ENCODE measurements around the gene PTPN12. TPM values are rescaled to one million over a fixed set of nuclear protein-coding genes. Genes with fewer than 3 reads are reported as not detected.

PTPN12 gene
- total RNA-seq, 4 donors from 2014 or later: 46.8 to 103 (median 70.6) TPM

DNA sequence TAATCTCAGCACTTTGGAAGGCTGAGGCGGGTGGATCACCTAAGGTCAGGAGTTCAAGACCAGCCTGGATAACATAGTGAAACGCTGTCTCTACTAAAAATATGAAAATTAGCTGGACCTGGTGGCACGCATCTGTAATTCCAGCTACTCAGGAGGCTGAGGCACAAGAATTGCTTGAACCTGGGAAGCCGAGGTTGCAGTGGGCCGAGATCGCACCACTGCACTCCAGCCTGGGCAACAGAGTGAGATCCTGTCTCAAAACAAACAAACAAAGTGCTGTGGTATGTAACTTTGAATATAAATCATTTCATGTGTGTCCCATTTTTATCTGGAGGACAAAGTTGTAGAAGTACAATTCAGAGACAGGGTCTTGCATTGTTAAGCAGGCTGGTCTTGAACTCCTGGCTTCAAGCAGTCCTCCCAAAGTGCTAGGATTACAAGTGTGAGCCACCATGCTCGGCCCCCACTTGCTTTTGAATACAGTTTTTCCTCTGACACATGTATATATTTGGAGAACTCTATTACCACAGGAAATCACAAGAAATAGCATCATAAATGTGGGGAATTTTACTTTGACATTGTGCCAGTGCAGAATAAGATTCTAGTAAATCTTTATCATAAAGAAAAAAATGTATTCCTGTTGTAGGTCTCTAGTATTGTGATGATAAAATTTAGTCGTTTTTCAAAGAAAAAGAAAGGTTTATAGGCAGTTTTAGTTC, 32.6 kb downstream of the PTPN12 start:
- Histone ChIP-seq H3K27ac (peak overlapping the region in 1 of 4 donors; percentile 3), H3K36me3 (peaks cover 0 to 10% (median 2%) of the 10 kb centered on the region in 4 donors), H3K27me3 (no peaks in the 10 kb centered on the region), H3K9me3 (no peaks in the 10 kb centered on the region), H3K4me3 (no peak overlapping the region), H3K4me1 (peaks cover 0 to 24% (median 2%) of the 10 kb centered on the region in 4 donors)
- no peak for TF ChIP-seq POLR2A (IDR thresholded peaks at IDR 0.05)
- in situ Hi-C loops (cut with MboI; ENCODE audit: low pct_ligation_motif_present in 1 of 4, low pct_unique_long_range_greater_than_20kb in 1 of 4, low sequenced_read_pairs in 3 of 4): no loop called here
- WGBS, 2 donors (ENCODE audit: low coverage in 1 of 2): 49 to 85% methylated on average over 2 to 8 of the region's 8 CpGs
- no peak for DNase-seq
- intact Hi-C loops (cut with DNase I; ENCODE audit: low total_unique reads): no loop called here

GRCh38 chr7:77570330-77571011, 33.4 kb downstream of the PTPN12 start:
- Histone ChIP-seq H3K36me3 (peaks cover 0 to 10% (median 2%) of the 10 kb centered on the region in 4 donors), H3K4me3 (no peak overlapping the region), H3K27me3 (no peaks in the 10 kb centered on the region), H3K27ac (peak overlapping the region in 1 of 4 donors; percentile 18), H3K9me3 (no peaks in the 10 kb centered on the region), H3K4me1 (peaks cover 0 to 24% (median 2%) of the 10 kb centered on the region in 4 donors)
- in situ Hi-C loops (cut with MboI; ENCODE audit: low pct_ligation_motif_present in 1 of 4, low pct_unique_long_range_greater_than_20kb in 1 of 4, low sequenced_read_pairs in 3 of 4): no loop called here
- intact Hi-C loops (cut with DNase I; ENCODE audit: low total_unique reads): no loop called here
- TF ChIP-seq POLR2AphosphoS5 (IDR thresholded peaks at IDR 0.05): no peak
- TF ChIP-seq EP300 (IDR thresholded peaks at IDR 0.05; ENCODE audit: low read depth): no peak
- TF ChIP-seq, protein P1, sequence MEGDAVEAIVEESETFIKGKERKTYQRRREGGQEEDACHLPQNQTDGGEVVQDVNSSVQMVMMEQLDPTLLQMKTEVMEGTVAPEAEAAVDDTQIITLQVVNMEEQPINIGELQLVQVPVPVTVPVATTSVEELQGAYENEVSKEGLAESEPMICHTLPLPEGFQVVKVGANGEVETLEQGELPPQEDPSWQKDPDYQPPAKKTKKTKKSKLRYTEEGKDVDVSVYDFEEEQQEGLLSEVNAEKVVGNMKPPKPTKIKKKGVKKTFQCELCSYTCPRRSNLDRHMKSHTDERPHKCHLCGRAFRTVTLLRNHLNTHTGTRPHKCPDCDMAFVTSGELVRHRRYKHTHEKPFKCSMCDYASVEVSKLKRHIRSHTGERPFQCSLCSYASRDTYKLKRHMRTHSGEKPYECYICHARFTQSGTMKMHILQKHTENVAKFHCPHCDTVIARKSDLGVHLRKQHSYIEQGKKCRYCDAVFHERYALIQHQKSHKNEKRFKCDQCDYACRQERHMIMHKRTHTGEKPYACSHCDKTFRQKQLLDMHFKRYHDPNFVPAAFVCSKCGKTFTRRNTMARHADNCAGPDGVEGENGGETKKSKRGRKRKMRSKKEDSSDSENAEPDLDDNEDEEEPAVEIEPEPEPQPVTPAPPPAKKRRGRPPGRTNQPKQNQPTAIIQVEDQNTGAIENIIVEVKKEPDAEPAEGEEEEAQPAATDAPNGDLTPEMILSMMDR (IDR thresholded peaks at IDR 0.05): no peak
- TF ChIP-seq POLR2A (IDR thresholded peaks at IDR 0.05): no peak
- 77 to 82% methylated on average over 3 of the region's 3 CpGs for WGBS, 2 donors (ENCODE audit: low coverage in 1 of 2)
- DNase-seq: no peak

GRCh38 chr7:77571801-77572200, 34.7 kb downstream of the PTPN12 start:
- H3K36me3 ChIP-seq: peaks cover 0 to 15% (median 2%) of the 10 kb centered on the region in 4 donors
- in situ Hi-C loops (cut with MboI; ENCODE audit: low pct_ligation_motif_present in 1 of 4, low pct_unique_long_range_greater_than_20kb in 1 of 4, low sequenced_read_pairs in 3 of 4): no loop called here
- WGBS, 2 donors (ENCODE audit: low coverage in 1 of 2): 94 to 97% methylated on average over 6 of the region's 6 CpGs

DNA sequence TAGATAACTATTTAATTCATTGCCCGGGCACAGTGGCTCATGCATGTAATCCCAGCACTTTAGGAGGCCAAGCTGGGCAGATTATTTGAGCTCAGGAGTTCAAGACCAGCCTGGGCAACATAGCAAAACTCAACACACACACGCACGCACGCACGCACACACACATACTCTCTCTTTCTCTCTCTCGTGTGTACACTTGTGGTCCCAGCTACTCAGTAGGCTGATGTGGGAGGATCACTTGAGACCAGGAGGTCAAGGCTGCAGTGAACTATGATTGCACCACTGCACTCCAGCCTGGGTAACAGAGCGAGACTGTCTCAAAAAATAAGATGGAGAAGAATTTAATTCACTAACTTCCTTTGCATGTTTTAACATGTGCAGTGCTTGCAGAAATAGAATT, 38.1 kb downstream of the PTPN12 start:
- H3K9me3 ChIP-seq: no peaks in the 10 kb centered on the region
- H3K4me1 ChIP-seq: peaks cover 0 to 6% (median 0%) of the 10 kb centered on the region in 4 donors
- TF ChIP-seq EP300 (IDR thresholded peaks at IDR 0.05; ENCODE audit: low read depth): no peak
- TF ChIP-seq POLR2A (IDR thresholded peaks at IDR 0.05): no peak
- TF ChIP-seq, protein P1 (IDR thresholded peaks at IDR 0.05): no peak
- H3K27ac ChIP-seq: no peak overlapping the region
- peaks cover 0 to 15% (median 2%) of the 10 kb centered on the region in 4 donors for H3K36me3 ChIP-seq
- intact Hi-C loops (cut with DNase I; ENCODE audit: low total_unique reads): no loop called here
- in situ Hi-C loops (cut with MboI; ENCODE audit: low pct_ligation_motif_present in 1 of 4, low pct_unique_long_range_greater_than_20kb in 1 of 4, low sequenced_read_pairs in 3 of 4): no loop called here
- H3K4me3 ChIP-seq: no peak overlapping the region
- H3K27me3 ChIP-seq: no peaks in the 10 kb centered on the region
- WGBS, 2 donors (ENCODE audit: low coverage in 1 of 2): 83 to 95% methylated on average over 2 to 7 of the region's 7 CpGs
- no peak for DNase-seq

More at GRCh38 chr7:77571801-77572200, 34.7 kb downstream of the PTPN12 start:
- H3K9me3 ChIP-seq: no peaks in the 10 kb centered on the region
- no peaks in the 10 kb centered on the region for H3K27me3 ChIP-seq
- intact Hi-C loops (cut with DNase I; ENCODE audit: low total_unique reads): no loop called here
- H3K4me3 ChIP-seq: no peak overlapping the region
- peaks cover 0 to 13% (median 0%) of the 10 kb centered on the region in 4 donors for H3K4me1 ChIP-seq
- TF ChIP-seq POLR2A (IDR thresholded peaks at IDR 0.05) (no peak), EP300 (IDR thresholded peaks at IDR 0.05; ENCODE audit: low read depth) (no peak), POLR2AphosphoS5 (IDR thresholded peaks at IDR 0.05) (no peak)
- TF ChIP-seq, protein P1 (IDR thresholded peaks at IDR 0.05): no peak
- H3K27ac ChIP-seq: no peak overlapping the region
- DNase-seq: no peak
